K562 (cell line): ENCODE results near the gene RPTOR. TPM values are rescaled to one million over a fixed set of nuclear protein-coding genes. Genes with fewer than 3 reads are reported as not detected.

Experiments
- ARID2 ChIP-seq: fragments of 450-650 bp; IDR thresholded peaks from 2 replicates; pipeline ENCODE4 v1.6.1; 2017; ENCODE audit warnings: antibody characterized with exemption, mild to moderate bottlenecking
- CCAR2 ChIP-seq: fragments of 200-400 bp; formaldehyde crosslinking; IDR thresholded peaks from 2 replicates; pipeline ENCODE4 v1.6.1; 2017; ENCODE audit warnings: mild to moderate bottlenecking, low read depth, low read length
- DNMT1 ChIP-seq: fragments of 450-650 bp; IDR thresholded peaks from 2 replicates; pipeline ENCODE4 v1.6.1; 2016; ENCODE audit warnings: antibody characterized with exemption, mild to moderate bottlenecking
- ETV6 ChIP-seq, 3 experiments: fragments of 150-350 bp in 1 of 3; sonication (generic) in 1 of 3; formaldehyde crosslinking in 1 of 3; IDR thresholded peaks; 2 replicates each; pipeline versions ENCODE4 v1.6.1 to v1.8.0; 2014 to 2022; ENCODE audit warnings: borderline replicate concordance in 2 of 3, low read depth in 2 of 3, antibody characterized with exemption in 1 of 3, low read length in 1 of 3, mild to moderate bottlenecking in 1 of 3, missing genetic modification reagents in 1 of 3
- FUS ChIP-seq: fragments of 200-400 bp; formaldehyde crosslinking; optimal IDR thresholded peaks from 2 replicates; pipeline ENCODE3; 2017; ENCODE audit warnings: low read depth, low read length
- HNRNPK ChIP-seq: fragments of 200-400 bp; formaldehyde crosslinking; IDR thresholded peaks from one replicate; pipeline ENCODE4 v1.6.1; 2018; ENCODE audit warnings: mild to moderate bottlenecking, low read depth, low read length; ENCODE audit not compliant: poor library complexity, severe bottlenecking
- NCOA1 ChIP-seq: fragments of 450-650 bp; IDR thresholded peaks from 2 replicates; pipeline ENCODE4 v1.6.1; 2016; ENCODE audit warnings: low read depth
- NFATC3 ChIP-seq: fragments of 450-650 bp; IDR thresholded peaks from 2 replicates; pipeline ENCODE4 v1.6.1; 2017; ENCODE audit warnings: mild to moderate bottlenecking
- PBX2 ChIP-seq, 2 experiments: IDR thresholded peaks in 1 of 2; conservative IDR thresholded peaks in 1 of 2; 2 replicates each; pipeline ENCODE4 v1.6.1; 2016; ENCODE audit warnings: low read depth in 2 of 2, mild to moderate bottlenecking in 1 of 2, missing compliant biosample characterization in 1 of 2, missing genetic modification characterization in 1 of 2, moderate library complexity in 1 of 2
- SMARCA5 ChIP-seq: fragments of 450-650 bp; IDR thresholded peaks from 2 replicates; pipeline ENCODE4 v1.6.1; 2016
- ZNF280A ChIP-seq: fragments of 450-650 bp; IDR thresholded peaks from 2 replicates; pipeline ENCODE4 v1.6.1; 2018; ENCODE audit warnings: mild to moderate bottlenecking, low read depth; ENCODE audit not compliant: partially characterized antibody
- ZNF766 ChIP-seq: fragments of 200-800 bp; sonication (Bioruptor generic); conservative IDR thresholded peaks from 2 replicates; pipeline ENCODE4 v1.6.1; 2016; ENCODE audit warnings: missing genetic modification characterization, missing compliant biosample characterization
- polyA plus RNA-seq, 8 experiments: library from polyadenylated mRNA; depleted of rRNA in 4 of 8; stranded (reverse) in 5 of 8; unstranded in 3 of 8; fragments of >200 nt; fragmentation: Nextera tagmentation in 2 of 8; fragmentation: Illumina TruSeq in 1 of 8; extraction: Ambion mirVana in 2 of 8; extraction: Trizol in 1 of 8; gene quantifications; 2 replicates each; pipeline versions ENCODE4 v1.2.1 to v1.2.3, GENCODE V29; 2011 to 2014; ENCODE audit warnings: inconsistent platforms in 1 of 8, missing spikeins in 1 of 8
- total RNA-seq, 7 experiments: library from RNA; depleted of rRNA in 6 of 7; stranded (reverse); fragments of >200 nt in 6 of 7; fragmentation: Illumina TruSeq in 2 of 7; extraction: Trizol in 2 of 7; gene quantifications; 2 replicates each; pipeline versions ENCODE4 v1.2.1 to v1.2.3, GENCODE V29; 2011 to 2021; ENCODE audit warnings: low replicate concordance in 1 of 7
- TF ChIP-seq, protein P1 (sequence below), 2 experiments: fragments of 450-650 bp; IDR thresholded peaks; 2 replicates each; pipeline ENCODE4 v1.6.1; 2016
- TF ChIP-seq, protein P2 (sequence below): sonication (generic); formaldehyde crosslinking; IDR thresholded peaks from 2 replicates; pipeline ENCODE4 v1.8.0; 2022; ENCODE audit warnings: missing genetic modification reagents, mild to moderate bottlenecking, moderate library complexity, borderline replicate concordance
- TF ChIP-seq, protein P3 (sequence below): fragments of 450-650 bp; IDR thresholded peaks from 2 replicates; pipeline ENCODE4 v1.7.0; 2016; ENCODE audit warnings: borderline replicate concordance
- TF ChIP-seq, protein P4 (sequence below): sonication (generic); IDR thresholded peaks from 2 replicates; pipeline ENCODE4 v1.6.1; 2016

RPTOR gene
- total and polyA plus RNA-seq, 9 of the 15 experiments (the other 6 are each of a cell fraction or from before 2014, with no cell fraction given), result 0.24 to 54.1 (median 10.2) TPM

DNA sequence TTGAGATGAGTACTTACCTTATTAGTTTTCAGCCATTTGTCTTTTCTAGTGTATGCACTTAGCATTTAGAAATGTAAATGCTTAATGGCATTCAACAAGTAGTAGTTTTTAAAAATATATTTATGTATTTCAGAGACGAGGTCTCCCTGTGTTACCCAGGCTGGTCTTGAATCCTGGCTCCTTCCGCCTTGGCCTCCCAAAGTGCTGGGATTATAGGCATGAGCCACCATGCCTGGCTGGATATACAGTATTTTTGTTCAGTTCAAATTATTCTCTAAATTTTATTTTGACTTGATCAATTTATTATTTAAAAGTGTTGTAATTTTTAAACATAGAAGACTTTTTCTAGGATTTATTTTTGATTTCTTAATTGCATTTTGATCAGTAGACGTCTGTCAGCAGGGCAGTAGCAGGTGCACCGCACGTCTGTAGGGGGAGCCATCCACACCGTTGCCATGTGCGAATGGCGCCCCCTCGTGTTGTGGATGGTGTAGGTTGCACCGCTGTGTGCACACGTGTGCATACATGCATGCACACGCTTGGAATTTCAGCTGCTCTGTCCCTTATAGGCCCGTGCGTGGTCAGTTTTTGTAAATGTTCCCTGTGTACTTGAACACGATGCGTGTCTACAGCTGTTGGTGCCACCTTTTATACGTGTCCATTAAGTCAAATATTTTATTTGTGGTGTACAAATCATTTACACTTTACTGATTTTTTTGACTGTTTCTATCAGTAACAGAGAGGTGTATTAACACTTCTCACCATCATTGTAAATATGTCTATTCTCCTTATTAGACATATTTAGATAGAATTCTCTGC, 30.6 kb downstream of the RPTOR start (continued):
- TF ChIP-seq, protein P1, sequence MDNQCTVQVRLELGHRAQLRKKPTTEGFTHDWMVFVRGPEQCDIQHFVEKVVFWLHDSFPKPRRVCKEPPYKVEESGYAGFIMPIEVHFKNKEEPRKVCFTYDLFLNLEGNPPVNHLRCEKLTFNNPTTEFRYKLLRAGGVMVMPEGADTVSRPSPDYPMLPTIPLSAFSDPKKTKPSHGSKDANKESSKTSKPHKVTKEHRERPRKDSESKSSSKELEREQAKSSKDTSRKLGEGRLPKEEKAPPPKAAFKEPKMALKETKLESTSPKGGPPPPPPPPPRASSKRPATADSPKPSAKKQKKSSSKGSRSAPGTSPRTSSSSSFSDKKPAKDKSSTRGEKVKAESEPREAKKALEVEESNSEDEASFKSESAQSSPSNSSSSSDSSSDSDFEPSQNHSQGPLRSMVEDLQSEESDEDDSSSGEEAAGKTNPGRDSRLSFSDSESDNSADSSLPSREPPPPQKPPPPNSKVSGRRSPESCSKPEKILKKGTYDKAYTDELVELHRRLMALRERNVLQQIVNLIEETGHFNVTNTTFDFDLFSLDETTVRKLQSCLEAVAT (IDR thresholded peaks at IDR 0.05), result peak in 1 of 2 experiments; percentile 99; a peak in 2 of 4 replicates
- no peak for TF ChIP-seq NCOA1
- no peak for TF ChIP-seq HNRNPK
- TF ChIP-seq ZNF280A, result no peak
- TF ChIP-seq ETV6 (IDR thresholded peaks at IDR 0.05; ENCODE audit: borderline replicate concordance in 1 of 2, low read depth in 2 of 2, low read length in 1 of 2), result no peak
- TF ChIP-seq ETV6 (CRISPR knock-in tag; IDR thresholded peaks at IDR 0.05; ENCODE audit: borderline replicate concordance), result no peak
- TF ChIP-seq PBX2 (CRISPR knock-in tag; IDR thresholded peaks at IDR 0.05; ENCODE audit: low read depth), result no peak
- TF ChIP-seq PBX2 (tag; conservative IDR thresholded peaks at IDR 0.05; ENCODE audit: low read depth), result peak; percentile 59; the same call in 1 of the 2 replicates
- TF ChIP-seq CCAR2, result no peak
- TF ChIP-seq NFATC3, result no peak
- TF ChIP-seq, protein P2, sequence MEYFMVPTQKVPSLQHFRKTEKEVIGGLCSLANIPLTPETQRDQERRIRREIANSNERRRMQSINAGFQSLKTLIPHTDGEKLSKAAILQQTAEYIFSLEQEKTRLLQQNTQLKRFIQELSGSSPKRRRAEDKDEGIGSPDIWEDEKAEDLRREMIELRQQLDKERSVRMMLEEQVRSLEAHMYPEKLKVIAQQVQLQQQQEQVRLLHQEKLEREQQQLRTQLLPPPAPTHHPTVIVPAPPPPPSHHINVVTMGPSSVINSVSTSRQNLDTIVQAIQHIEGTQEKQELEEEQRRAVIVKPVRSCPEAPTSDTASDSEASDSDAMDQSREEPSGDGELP (CRISPR knock-in tag), result peak; percentile 88
- peak; percentile 99 for TF ChIP-seq ARID2
- TF ChIP-seq, protein P3, sequence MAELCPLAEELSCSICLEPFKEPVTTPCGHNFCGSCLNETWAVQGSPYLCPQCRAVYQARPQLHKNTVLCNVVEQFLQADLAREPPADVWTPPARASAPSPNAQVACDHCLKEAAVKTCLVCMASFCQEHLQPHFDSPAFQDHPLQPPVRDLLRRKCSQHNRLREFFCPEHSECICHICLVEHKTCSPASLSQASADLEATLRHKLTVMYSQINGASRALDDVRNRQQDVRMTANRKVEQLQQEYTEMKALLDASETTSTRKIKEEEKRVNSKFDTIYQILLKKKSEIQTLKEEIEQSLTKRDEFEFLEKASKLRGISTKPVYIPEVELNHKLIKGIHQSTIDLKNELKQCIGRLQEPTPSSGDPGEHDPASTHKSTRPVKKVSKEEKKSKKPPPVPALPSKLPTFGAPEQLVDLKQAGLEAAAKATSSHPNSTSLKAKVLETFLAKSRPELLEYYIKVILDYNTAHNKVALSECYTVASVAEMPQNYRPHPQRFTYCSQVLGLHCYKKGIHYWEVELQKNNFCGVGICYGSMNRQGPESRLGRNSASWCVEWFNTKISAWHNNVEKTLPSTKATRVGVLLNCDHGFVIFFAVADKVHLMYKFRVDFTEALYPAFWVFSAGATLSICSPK, result no peak
- TF ChIP-seq ZNF766 (CRISPR knock-in tag), result no peak
- TF ChIP-seq FUS, result no peak
- TF ChIP-seq, protein P4, sequence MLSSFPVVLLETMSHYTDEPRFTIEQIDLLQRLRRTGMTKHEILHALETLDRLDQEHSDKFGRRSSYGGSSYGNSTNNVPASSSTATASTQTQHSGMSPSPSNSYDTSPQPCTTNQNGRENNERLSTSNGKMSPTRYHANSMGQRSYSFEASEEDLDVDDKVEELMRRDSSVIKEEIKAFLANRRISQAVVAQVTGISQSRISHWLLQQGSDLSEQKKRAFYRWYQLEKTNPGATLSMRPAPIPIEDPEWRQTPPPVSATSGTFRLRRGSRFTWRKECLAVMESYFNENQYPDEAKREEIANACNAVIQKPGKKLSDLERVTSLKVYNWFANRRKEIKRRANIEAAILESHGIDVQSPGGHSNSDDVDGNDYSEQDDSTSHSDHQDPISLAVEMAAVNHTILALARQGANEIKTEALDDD, result no peak
- peak; percentile 81 for TF ChIP-seq SMARCA5
- no peak for TF ChIP-seq DNMT1
